GM12878 (cell line): ENCODE results near the gene ANO10.

Experiments
- RAD21 ChIP-seq: IDR thresholded peaks from 2 replicates; pipeline ENCODE4 v1.6.1; 2011; ENCODE audit warnings: mild to moderate bottlenecking, low read depth, low read length, moderate library complexity; ENCODE audit not compliant: insufficient read depth
- RFX5 ChIP-seq: IDR thresholded peaks from 2 replicates; pipeline ENCODE4 v1.6.1; 2011; ENCODE audit warnings: low read depth, low read length, improper control_type of control experiment
- TF ChIP-seq, protein P1 (sequence below), 3 experiments: IDR thresholded peaks in 2 of 3; conservative IDR thresholded peaks in 1 of 3; 2 replicates each; pipeline ENCODE4 v1.5.1; 2011; ENCODE audit warnings: low read depth in 3 of 3, low read length in 3 of 3, mild to moderate bottlenecking in 3 of 3, control low read depth in 2 of 3, moderate library complexity in 2 of 3, inconsistent platforms in 1 of 3, mixed read lengths in 1 of 3; ENCODE audit not compliant: control insufficient read depth in 2 of 3, insufficient read depth in 1 of 3; ENCODE audit errors: extremely low read depth in 1 of 3

DNA sequence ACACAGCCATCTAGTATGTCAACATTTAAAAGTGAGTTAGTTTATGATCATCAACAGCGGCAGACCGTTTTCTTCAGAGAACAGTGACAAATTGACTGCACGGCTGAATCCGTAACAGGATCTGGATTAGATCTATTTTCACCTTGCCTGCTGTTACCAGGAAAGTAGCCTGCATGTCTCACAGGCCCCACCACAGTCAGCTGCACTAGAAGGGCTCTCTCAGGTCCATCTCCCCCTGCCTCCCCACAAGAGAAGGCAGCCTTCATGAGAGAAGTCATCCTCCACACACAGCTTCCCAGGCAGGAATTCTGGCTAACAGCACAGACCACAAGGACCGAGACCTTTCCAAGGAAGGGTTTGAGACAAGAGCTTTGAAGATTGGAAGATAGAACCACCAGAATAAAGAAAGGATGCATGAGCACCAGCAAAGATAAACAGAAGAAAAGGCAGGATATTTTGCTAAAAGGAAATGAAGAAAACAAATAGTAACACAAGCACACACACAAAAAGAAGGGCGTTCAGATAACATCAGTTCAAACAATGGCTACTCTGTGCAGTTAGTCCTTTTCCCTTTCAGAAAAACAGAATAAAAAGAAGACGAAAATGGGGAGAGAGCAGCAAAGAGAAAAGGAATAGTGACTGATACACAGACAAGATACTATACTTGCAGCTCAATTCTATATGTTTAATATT is 208.0 kb downstream of the ANO10 start:
- no peak for TF ChIP-seq RAD21
- TF ChIP-seq RFX5 = no peak
- TF ChIP-seq, protein P1, sequence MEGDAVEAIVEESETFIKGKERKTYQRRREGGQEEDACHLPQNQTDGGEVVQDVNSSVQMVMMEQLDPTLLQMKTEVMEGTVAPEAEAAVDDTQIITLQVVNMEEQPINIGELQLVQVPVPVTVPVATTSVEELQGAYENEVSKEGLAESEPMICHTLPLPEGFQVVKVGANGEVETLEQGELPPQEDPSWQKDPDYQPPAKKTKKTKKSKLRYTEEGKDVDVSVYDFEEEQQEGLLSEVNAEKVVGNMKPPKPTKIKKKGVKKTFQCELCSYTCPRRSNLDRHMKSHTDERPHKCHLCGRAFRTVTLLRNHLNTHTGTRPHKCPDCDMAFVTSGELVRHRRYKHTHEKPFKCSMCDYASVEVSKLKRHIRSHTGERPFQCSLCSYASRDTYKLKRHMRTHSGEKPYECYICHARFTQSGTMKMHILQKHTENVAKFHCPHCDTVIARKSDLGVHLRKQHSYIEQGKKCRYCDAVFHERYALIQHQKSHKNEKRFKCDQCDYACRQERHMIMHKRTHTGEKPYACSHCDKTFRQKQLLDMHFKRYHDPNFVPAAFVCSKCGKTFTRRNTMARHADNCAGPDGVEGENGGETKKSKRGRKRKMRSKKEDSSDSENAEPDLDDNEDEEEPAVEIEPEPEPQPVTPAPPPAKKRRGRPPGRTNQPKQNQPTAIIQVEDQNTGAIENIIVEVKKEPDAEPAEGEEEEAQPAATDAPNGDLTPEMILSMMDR (IDR thresholded peaks at IDR 0.05 in 2 of 3, conservative IDR thresholded peaks at IDR 0.05 in 1 of 3; ENCODE audit: control insufficient read depth in 2 of 3, extremely low read depth in 1 of 3, insufficient read depth in 1 of 3, low read depth in 3 of 3, low read length in 3 of 3) = no peak
